Stimulated activated CD8-positive, alpha-beta memory T cell treated with anti-CD3 and anti-CD28 coated beads, Interleukin-15, amount 100 ng/mL, for 48 hours (primary cell): ENCODE results near the gene WIZ.
"Not testable (repeated sequence)": the region's sequence is repeated elsewhere in the genome, so short reads cannot be mapped to it uniquely, and the experiment has no call there.

ENCODE experiments used
- DNase-seq, 2 donors: peaks; one replicate each; pipeline ENCODE4 v3.0.0-alpha.2; 2020; ENCODE audit warnings: low read depth in 2 of 2

Gene WIZ

GRCh38 chr19:15404097-15404779, 45.5 kb downstream of the WIZ start:
- no peak for DNase-seq

- no peak for DNase-seq
These were observed 46.6 kb downstream of the WIZ start for GRCh38 chr19:15403151-15403531.

- no peak for DNase-seq
These were observed 47.2 kb downstream of the WIZ start for GRCh38 chr19:15402411-15403150.

- no peak for DNase-seq
These were observed 48.4 kb downstream of the WIZ start for GRCh38 chr19:15401397-15401710.

GRCh38 chr19:15400521-15401396, 49.0 kb downstream of the WIZ start:
- DNase-seq = no peak

GRCh38 chr19:15399635-15400034, 50.1 kb downstream of the WIZ start:
- no peak for DNase-seq

- DNase-seq = no peak
These were observed 50.6 kb downstream of the WIZ start for GRCh38 chr19:15399234-15399515.

- no peak for DNase-seq
These were observed 51.1 kb downstream of the WIZ start for GRCh38 chr19:15398501-15399233.

GRCh38 chr19:15397782-15398181, 52.0 kb downstream of the WIZ start:
- no peak for DNase-seq

- no peak for DNase-seq
These were observed 52.5 kb downstream of the WIZ start for GRCh38 chr19:15397236-15397635.

GRCh38 chr19:15396436-15396835, 53.3 kb downstream of the WIZ start:
- no peak for DNase-seq

- DNase-seq = not testable (repeated sequence)
These were observed 54.5 kb downstream of the WIZ start for GRCh38 chr19:15395251-15395650.

GRCh38 chr19:15394426-15394825, 55.3 kb downstream of the WIZ start:
- no peak for DNase-seq

- DNase-seq = no peak
These were observed 55.8 kb downstream of the WIZ start for GRCh38 chr19:15393963-15394362.

- no peak for DNase-seq
These were observed 58.9 kb downstream of the WIZ start for GRCh38 chr19:15390814-15391213.

GRCh38 chr19:15381864-15382263, 67.9 kb downstream of the WIZ start:
- no peak for DNase-seq

GRCh38 chr19:15381429-15381828, 68.3 kb downstream of the WIZ start:
- no peak for DNase-seq

- no peak for DNase-seq
These were observed 69.6 kb downstream of the WIZ start for GRCh38 chr19:15379999-15380647.

GRCh38 chr19:15379083-15379998, 70.4 kb downstream of the WIZ start, which contains the start of gene AKAP8:
TSS of gene AKAP8 (minus strand) at chr19:15379787. CDS start at chr19:15379731, 56 bp downstream.
- DNase-seq = peak; percentile 97 to 98

- peak; percentile 27 to 40 for DNase-seq
These were observed 71.1 kb downstream of the WIZ start for GRCh38 chr19:15378534-15379082.
